Dendritic cell treated with granulocyte-macrophage colony-stimulating factor and Interleukin-4, amounts not matched to agents 40 ng/mL and 50 ng/mL, for 4 days (primary cell): Measurements from ENCODE around the gene EIF6.
A peak's percentile ranks its signal among the peaks of the same experiment; 100 is the strongest.
"Not testable (repeated sequence)": the region's sequence is repeated elsewhere in the genome, so short reads cannot be mapped to it uniquely, and the experiment has no call there.

Experiments used
- H3K27ac Mint-ChIP-seq: one replicate; pipeline ENCODE4 v1.8.0; 2022; ENCODE audit warnings: mild to moderate bottlenecking, mixed read lengths
- H3K27me3 Mint-ChIP-seq: one replicate; pipeline ENCODE4 v1.8.0; 2022; ENCODE audit warnings: mild to moderate bottlenecking, mixed read lengths
- H3K36me3 Mint-ChIP-seq: one replicate; pipeline ENCODE4 v1.8.0; 2022; ENCODE audit warnings: low read depth, mixed read lengths
- H3K4me1 Mint-ChIP-seq: one replicate; pipeline ENCODE4 v1.8.0; 2022; ENCODE audit warnings: low read depth, mixed read lengths
- H3K4me3 Mint-ChIP-seq: one replicate; pipeline ENCODE4 v1.8.0; 2022; ENCODE audit warnings: mild to moderate bottlenecking, moderate library complexity, mixed read lengths
- H3K9me3 Mint-ChIP-seq: one replicate; pipeline ENCODE4 v1.8.0; 2022; ENCODE audit warnings: mixed read lengths
- intact Hi-C: fragments of 100-400 bp; cut with micrococcal nuclease; formaldehyde crosslinking; loops from one replicate; pipeline ENCODE4 v1.15.0; 2022

EIF6 gene

GRCh38 chr20:35273449-35274171, 11.0 kb downstream of the EIF6 start:
- intact Hi-C loops = no loop called here
- H3K36me3 Mint-ChIP-seq = peaks cover 100% of the 10 kb centered on the region
- no peak overlapping the region for H3K27ac Mint-ChIP-seq
- peaks cover 37% of the 10 kb centered on the region for H3K4me1 Mint-ChIP-seq
- no peak overlapping the region for H3K4me3 Mint-ChIP-seq
- no peaks in the 10 kb centered on the region for H3K27me3 Mint-ChIP-seq
- H3K9me3 Mint-ChIP-seq = no peaks in the 10 kb centered on the region

- Mint-ChIP-seq H3K9me3 (no peaks in the 10 kb centered on the region), H3K27ac (no peak overlapping the region), H3K4me3 (no peak overlapping the region), H3K4me1 (peaks cover 24% of the 10 kb centered on the region), H3K27me3 (no peaks in the 10 kb centered on the region), H3K36me3 (peaks cover 100% of the 10 kb centered on the region)
- intact Hi-C loops = no loop called here
Measured at GRCh38 chr20:35271904-35272303, 12.7 kb downstream of the EIF6 start.

- no peak overlapping the region for H3K4me3 Mint-ChIP-seq
- intact Hi-C loops = no loop called here
- H3K27ac Mint-ChIP-seq = peak overlapping the region; percentile 14
- no peaks in the 10 kb centered on the region for H3K9me3 Mint-ChIP-seq
- peaks cover 100% of the 10 kb centered on the region for H3K36me3 Mint-ChIP-seq
- H3K27me3 Mint-ChIP-seq = no peaks in the 10 kb centered on the region
- peaks cover 20% of the 10 kb centered on the region for H3K4me1 Mint-ChIP-seq
Measured at GRCh38 chr20:35271073-35271882, 13.3 kb downstream of the EIF6 start.

- Mint-ChIP-seq H3K9me3 (no peaks in the 10 kb centered on the region), H3K27ac (peak overlapping the region; percentile 14), H3K36me3 (peaks cover 94% of the 10 kb centered on the region), H3K4me3 (no peak overlapping the region), H3K27me3 (no peaks in the 10 kb centered on the region), H3K4me1 (peaks cover 10% of the 10 kb centered on the region)
- intact Hi-C loops = no loop called here
Measured at GRCh38 chr20:35270021-35270902, 14.3 kb downstream of the EIF6 start.

GRCh38 chr20:35269055-35269781, 15.4 kb downstream of the EIF6 start:
- Mint-ChIP-seq H3K4me1 (peaks cover 7% of the 10 kb centered on the region), H3K4me3 (no peak overlapping the region), H3K27me3 (no peaks in the 10 kb centered on the region), H3K9me3 (no peaks in the 10 kb centered on the region), H3K36me3 (peaks cover 92% of the 10 kb centered on the region), H3K27ac (no peak overlapping the region)
- intact Hi-C loops = no loop called here

GRCh38 chr20:35267092-35267491, 17.5 kb downstream of the EIF6 start:
- Mint-ChIP-seq H3K27me3 (no peaks in the 10 kb centered on the region), H3K4me1 (peaks cover 10% of the 10 kb centered on the region), H3K27ac (no peak overlapping the region), H3K9me3 (no peaks in the 10 kb centered on the region), H3K4me3 (no peak overlapping the region), H3K36me3 (peaks cover 85% of the 10 kb centered on the region)
- intact Hi-C loops = no loop called here

- H3K27ac Mint-ChIP-seq = no peak overlapping the region
- intact Hi-C loops = no loop called here
Measured at GRCh38 chr20:35264755-35265154, 19.8 kb downstream of the EIF6 start.

GRCh38 chr20:35263532-35264341, 20.8 kb downstream of the EIF6 start:
- intact Hi-C loops = no loop called here
- H3K27ac Mint-ChIP-seq = no peak overlapping the region
- no peaks in the 10 kb centered on the region for H3K27me3 Mint-ChIP-seq
- no peaks in the 10 kb centered on the region for H3K9me3 Mint-ChIP-seq
- peaks cover 75% of the 10 kb centered on the region for H3K36me3 Mint-ChIP-seq
- peaks cover 10% of the 10 kb centered on the region for H3K4me1 Mint-ChIP-seq
- H3K4me3 Mint-ChIP-seq = no peak overlapping the region

More at GRCh38 chr20:35264755-35265154, 19.8 kb downstream of the EIF6 start:
- H3K4me1 Mint-ChIP-seq = peaks cover 10% of the 10 kb centered on the region
- H3K27me3 Mint-ChIP-seq = no peaks in the 10 kb centered on the region
- no peak overlapping the region for H3K4me3 Mint-ChIP-seq
- H3K9me3 Mint-ChIP-seq = no peaks in the 10 kb centered on the region
- peaks cover 84% of the 10 kb centered on the region for H3K36me3 Mint-ChIP-seq

GRCh38 chr20:35262731-35263531, 21.6 kb downstream of the EIF6 start:
- H3K9me3 Mint-ChIP-seq, H3K27ac Mint-ChIP-seq, intact Hi-C loops, H3K4me3 Mint-ChIP-seq, H3K27me3 Mint-ChIP-seq: not testable (repeated sequence)
- H3K4me1 Mint-ChIP-seq = peaks cover 15% of the 10 kb centered on the region
- peaks cover 72% of the 10 kb centered on the region for H3K36me3 Mint-ChIP-seq

- peaks cover 68% of the 10 kb centered on the region for H3K36me3 Mint-ChIP-seq
- H3K9me3 Mint-ChIP-seq, H3K27ac Mint-ChIP-seq, intact Hi-C loops, H3K4me3 Mint-ChIP-seq, H3K27me3 Mint-ChIP-seq: not testable (repeated sequence)
- peaks cover 19% of the 10 kb centered on the region for H3K4me1 Mint-ChIP-seq
Measured at GRCh38 chr20:35262321-35262720, 22.3 kb downstream of the EIF6 start.

- H3K27ac Mint-ChIP-seq = no peak overlapping the region
- no peaks in the 10 kb centered on the region for H3K27me3 Mint-ChIP-seq
- intact Hi-C loops = no loop called here
- no peaks in the 10 kb centered on the region for H3K9me3 Mint-ChIP-seq
- peaks cover 65% of the 10 kb centered on the region for H3K36me3 Mint-ChIP-seq
- H3K4me1 Mint-ChIP-seq = peaks cover 19% of the 10 kb centered on the region
- H3K4me3 Mint-ChIP-seq = no peak overlapping the region
Measured at GRCh38 chr20:35260426-35260825, 24.1 kb downstream of the EIF6 start.

GRCh38 chr20:35257175-35257909, 27.2 kb downstream of the EIF6 start:
- no peaks in the 10 kb centered on the region for H3K9me3 Mint-ChIP-seq
- intact Hi-C loops = no loop called here
- no peak overlapping the region for H3K27ac Mint-ChIP-seq
- H3K4me1 Mint-ChIP-seq = peaks cover 9% of the 10 kb centered on the region
- no peaks in the 10 kb centered on the region for H3K27me3 Mint-ChIP-seq
- peaks cover 57% of the 10 kb centered on the region for H3K36me3 Mint-ChIP-seq
- no peak overlapping the region for H3K4me3 Mint-ChIP-seq
